K562 (cell line): ENCODE measurements around the gene CCNY. TPM values are rescaled to one million over a fixed set of nuclear protein-coding genes. Genes with fewer than 3 reads are reported as not detected.
A peak's percentile ranks its signal among the peaks of the same experiment; 100 is the strongest.

Experiments
- ATAC-seq: fragments of 200-7000 bp; cut with Tn5 transposase; 3 replicates; pipeline ENCODE4 v1.9.1; 2020; ENCODE audit warnings: moderate library complexity
- BruUV-seq: library from RNA; stranded (reverse); fragments of 400-500 nt; replicated peaks from 2 replicates; lab custom pipeline; 2021; lab: Mats Ljungman, UMichigan
- CTCF ChIA-PET: fragments of 300-600 bp; formaldehyde crosslinking; extraction: SDS; loops from one replicate; lab custom pipeline; 2021; ENCODE audit warnings: low intra/inter-chr PET ratio; lab: Yijun Ruan, JAX
- POLR2A ChIA-PET: fragments of 300-600, 350-650 bp; sonication (Branson Sonifier 250); formaldehyde crosslinking; extraction: SDS; loops from one replicate; lab custom pipeline; 2021; ENCODE audit warnings: antibody characterized with exemption, inconsistent platforms; lab: Yijun Ruan, JAX
- DNase-seq, 4 experiments: peaks; one replicate each; pipeline versions ENCODE4 v3.0.0 to v3.0.0-alpha.2; 2011 to 2018; ENCODE audit warnings: low spot score in 3 of 4, mixed read lengths in 3 of 4; ENCODE audit errors: extremely low read depth in 1 of 4
- FAIRE-seq: peaks from 2 replicates; lab custom pipeline; 2011; peaks lifted over from hg19 to GRCh38; lab: Jason Lieb, UNC
- H2AFZ ChIP-seq: 2 replicates; pipeline ENCODE4 v1.6.0; 2011; ENCODE audit warnings: low read depth, low read length, control low read depth, inconsistent platforms
- H3K27ac ChIP-seq: fragments of 200-600 bp; 3 replicates; pipeline ENCODE4 v1.8.0; 2011; ENCODE audit warnings: low read depth, mild to moderate bottlenecking, control low read depth, inconsistent platforms, low read length, moderate library complexity, mixed read lengths; ENCODE audit errors: extremely low read depth
- H3K27me3 ChIP-seq, 2 experiments: fragments of 300-600 bp in 1 of 2; 2 replicates in 1 of 2; 3 replicates in 1 of 2; pipeline versions ENCODE4 v1.6.0 to v1.8.0; 2011; ENCODE audit warnings: inconsistent platforms in 2 of 2, low read length in 2 of 2, mild to moderate bottlenecking in 1 of 2, mixed read lengths in 1 of 2, moderate library complexity in 1 of 2; ENCODE audit not compliant: control insufficient read depth in 2 of 2, insufficient read depth in 2 of 2
- H3K36me3 ChIP-seq: fragments of 300-600 bp; 3 replicates; pipeline ENCODE4 v1.8.0; 2011; ENCODE audit warnings: mild to moderate bottlenecking, low read length, inconsistent platforms; ENCODE audit not compliant: control insufficient read depth, insufficient read depth
- H3K4me1 ChIP-seq, 2 experiments: fragments of 200-600 bp in 1 of 2; replicated peaks in 1 of 2; 2 replicates in 1 of 2; 3 replicates in 1 of 2; pipeline versions ENCODE4 v1.5.1 to v1.8.0; 2011; ENCODE audit warnings: inconsistent platforms in 2 of 2, low read length in 2 of 2, mild to moderate bottlenecking in 1 of 2, mixed read lengths in 1 of 2, moderate library complexity in 1 of 2; ENCODE audit not compliant: control insufficient read depth in 2 of 2, insufficient read depth in 2 of 2
- H3K4me2 ChIP-seq: 2 replicates; pipeline ENCODE4 v1.6.1; 2011; ENCODE audit warnings: low read length, control low read depth, inconsistent platforms, mixed read lengths; ENCODE audit not compliant: insufficient read depth
- H3K4me3 ChIP-seq: fragments of 200-600 bp; sonication (generic), shearing (Covaris generic); 2 replicates; pipeline ENCODE4 v1.5.1; 2016; ENCODE audit warnings: control low read depth, inconsistent platforms
- H3K79me2 ChIP-seq: fragments of 200-600 bp; 3 replicates; pipeline ENCODE4 v1.8.0; 2011; ENCODE audit warnings: low read length, inconsistent platforms; ENCODE audit not compliant: control insufficient read depth, insufficient read depth
- H3K9ac ChIP-seq, 2 experiments: 2 replicates each; pipeline versions ENCODE4 v1.6.0 to v1.6.1; 2011; ENCODE audit warnings: low read depth in 2 of 2, low read length in 2 of 2, control low read depth in 1 of 2, inconsistent platforms in 1 of 2, mild to moderate bottlenecking in 1 of 2, mixed read lengths in 1 of 2; ENCODE audit not compliant: insufficient read depth in 1 of 2
- H3K9me1 ChIP-seq: one replicate; pipeline ENCODE4 v1.6.0; 2011; ENCODE audit warnings: inconsistent platforms, mild to moderate bottlenecking, low read length, moderate library complexity; ENCODE audit not compliant: control insufficient read depth, insufficient read depth
- H3K9me3 ChIP-seq: replicated peaks from 2 replicates; pipeline ENCODE4 v1.5.1; 2011; ENCODE audit warnings: low read depth, low read length, inconsistent platforms; ENCODE audit not compliant: control insufficient read depth, insufficient read depth
- H4K20me1 ChIP-seq: replicated peaks from 2 replicates; pipeline ENCODE4 v1.6.1; 2011; ENCODE audit warnings: low read length, inconsistent platforms, mixed read lengths; ENCODE audit not compliant: control insufficient read depth, insufficient read depth
- CHCHD3 ChIP-seq: fragments of 250-450 bp; sonication (Bioruptor Pico); IDR thresholded peaks from 2 replicates; pipeline ENCODE4 v2.1.2; 2022; ENCODE audit warnings: mild to moderate bottlenecking
- HMBOX1 ChIP-seq: sonication (generic); IDR thresholded peaks from 2 replicates; pipeline ENCODE4 v1.6.1; 2016
- NFIC ChIP-seq: fragments of 450-650 bp; IDR thresholded peaks from 2 replicates; pipeline ENCODE4 v1.6.1; 2017; ENCODE audit warnings: mild to moderate bottlenecking, inconsistent platforms
- RREB1 ChIP-seq: fragments of 250-450 bp; sonication (Bioruptor Pico); IDR thresholded peaks from 2 replicates; pipeline ENCODE4 v1.4.0; 2020
- SIN3B ChIP-seq: fragments of 450-650 bp; IDR thresholded peaks from 2 replicates; pipeline ENCODE4 v1.6.1; 2017; ENCODE audit warnings: low read depth, mild to moderate bottlenecking, moderate library complexity
- SMARCA4 ChIP-seq: fragments of 450-650 bp; IDR thresholded peaks from 2 replicates; pipeline ENCODE4 v1.6.1; 2016
- TAF7 ChIP-seq: fragments of 450-650 bp; IDR thresholded peaks from 2 replicates; pipeline ENCODE4 v1.6.1; 2016; ENCODE audit warnings: missing genetic modification characterization, missing compliant biosample characterization
- UBTF ChIP-seq, 2 experiments: IDR thresholded peaks; 2 replicates each; pipeline ENCODE4 v1.6.1; 2012; ENCODE audit warnings: improper control_type of control experiment in 2 of 2, low read depth in 2 of 2, low read length in 2 of 2, borderline replicate concordance in 1 of 2
- WGBS: fragments of 100-300 bp; shearing (Covaris generic); methylation state at CpG from one replicate; pipeline ENCODE4 v1.1.6; 2016; ENCODE audit warnings: low coverage, mixed read lengths; ENCODE audit not compliant: insufficient coverage; ENCODE audit errors: missing lambda C conversion rate; 5-methylcytosine and 5-hydroxymethylcytosine counted together
- in situ Hi-C: fragments of 300-500 bp; cut with MboI; formaldehyde crosslinking; loops from 4 replicates; pipeline ENCODE4 v1.15.0; 2018; ENCODE audit warnings: inconsistent platforms, mixed read lengths
- intact Hi-C: fragments of 100-400 bp; cut with micrococcal nuclease; formaldehyde crosslinking; loops from 2 replicates; pipeline ENCODE4 v1.14.2; 2022
- polyA plus RNA-seq, 8 experiments: library from polyadenylated mRNA; depleted of rRNA in 4 of 8; stranded (reverse) in 5 of 8; unstranded in 3 of 8; fragments of >200 nt; fragmentation: Nextera tagmentation in 2 of 8; fragmentation: Illumina TruSeq in 1 of 8; extraction: Ambion mirVana in 2 of 8; extraction: Trizol in 1 of 8; gene quantifications; 2 replicates each; pipeline versions ENCODE4 v1.2.1 to v1.2.3, GENCODE V29; 2011 to 2014; ENCODE audit warnings: inconsistent platforms in 1 of 8, missing spikeins in 1 of 8
- total RNA-seq, 7 experiments: library from RNA; depleted of rRNA in 6 of 7; stranded (reverse); fragments of >200 nt in 6 of 7; fragmentation: Illumina TruSeq in 2 of 7; extraction: Trizol in 2 of 7; gene quantifications; 2 replicates each; pipeline versions ENCODE4 v1.2.1 to v1.2.3, GENCODE V29; 2011 to 2021; ENCODE audit warnings: low replicate concordance in 1 of 7
- TF ChIP-seq, protein P1 (sequence below): fragments of 450-650 bp; IDR thresholded peaks from 2 replicates; pipeline ENCODE4 v1.6.1; 2016

CCNY gene
- total and polyA plus RNA-seq, 9 of the 15 experiments (the other 6 are each of a cell fraction or from before 2014, with no cell fraction given), result 8.4 to 109 (median 38.6) TPM

DNA sequence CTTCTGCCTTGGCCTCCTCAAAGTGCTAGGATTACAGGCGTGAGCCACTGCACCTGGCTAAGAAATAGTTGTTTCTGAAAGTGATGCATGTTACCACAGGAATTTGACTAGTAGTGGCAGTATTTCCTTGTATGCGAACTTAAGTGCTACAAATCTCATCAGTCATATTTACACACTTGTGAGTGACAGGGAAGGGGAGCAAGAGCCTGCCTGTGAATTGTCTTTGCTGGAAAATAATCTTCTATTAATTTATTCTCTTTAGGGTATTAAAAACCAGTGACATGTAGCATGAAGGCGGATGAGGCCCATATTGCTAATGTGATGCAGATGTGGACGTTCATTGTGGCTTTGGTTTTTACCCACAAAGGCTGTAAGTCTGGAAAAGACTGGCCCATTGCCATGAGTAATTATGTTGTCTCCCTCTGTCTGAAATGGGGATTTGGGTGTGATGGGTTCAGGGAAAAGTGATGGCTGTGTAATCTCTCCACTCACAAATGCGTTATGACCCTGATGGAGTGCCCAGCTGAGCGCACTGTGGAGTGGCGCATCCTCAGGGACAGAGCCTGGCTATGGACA, 97.6 kb downstream of the CCNY start:
- no peaks in the 10 kb centered on the region for H3K9me1 ChIP-seq
- no peak overlapping the region for H3K4me2 ChIP-seq
- intact Hi-C loops (no loop called here), in situ Hi-C loops (no loop called here)
- CTCF ChIA-PET, result no interaction called here
- H3K4me3 ChIP-seq, result no peak overlapping the region
- H3K9ac ChIP-seq, result no peak overlapping the region
- peaks cover 0 to 6% of the 10 kb centered on the region in 2 experiments; a peak in 2 of 5 replicates for H3K4me1 ChIP-seq
- ATAC-seq, result no peak; the same call in 2 of the 3 replicates
- H4K20me1 ChIP-seq, result no peaks in the 10 kb centered on the region
- no peak for FAIRE-seq
- H3K36me3 ChIP-seq, result no peaks in the 10 kb centered on the region; the same call in 2 of the 3 replicates
- TF ChIP-seq UBTF (IDR thresholded peaks at IDR 0.05; ENCODE audit: borderline replicate concordance in 1 of 2, low read depth in 2 of 2, low read length in 2 of 2) (no peak), RREB1 (CRISPR knock-in tag) (no peak), HMBOX1 (no peak), NFIC (0 out of 2 replicates have a peak, but pooled peaks have one; percentile 18), SIN3B (no peak), TAF7 (tag) (no peak), CHCHD3 (no peak), SMARCA4 (no peak)
- TF ChIP-seq, protein P1, sequence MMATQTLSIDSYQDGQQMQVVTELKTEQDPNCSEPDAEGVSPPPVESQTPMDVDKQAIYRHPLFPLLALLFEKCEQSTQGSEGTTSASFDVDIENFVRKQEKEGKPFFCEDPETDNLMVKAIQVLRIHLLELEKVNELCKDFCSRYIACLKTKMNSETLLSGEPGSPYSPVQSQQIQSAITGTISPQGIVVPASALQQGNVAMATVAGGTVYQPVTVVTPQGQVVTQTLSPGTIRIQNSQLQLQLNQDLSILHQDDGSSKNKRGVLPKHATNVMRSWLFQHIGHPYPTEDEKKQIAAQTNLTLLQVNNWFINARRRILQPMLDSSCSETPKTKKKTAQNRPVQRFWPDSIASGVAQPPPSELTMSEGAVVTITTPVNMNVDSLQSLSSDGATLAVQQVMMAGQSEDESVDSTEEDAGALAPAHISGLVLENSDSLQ, result peak; percentile 58
- BruUV-seq, result no TSS peak
- POLR2A ChIA-PET, result interaction anchor here (0.6 kb wide), 1 partner anchor 317 kb away, joined by 3 read pairs; no protein-coding TSS in a partner anchor
- 69% methylated on average over 7 of the region's 7 CpGs for WGBS
- H3K79me2 ChIP-seq, result peaks cover 88% of the 10 kb centered on the region
- peaks cover 8% of the 10 kb centered on the region; the same call in 1 of the 2 replicates for H3K9me3 ChIP-seq
- H3K27ac ChIP-seq, result no peak overlapping the region
- DNase-seq, result no peak
- H2AFZ ChIP-seq, result no peak overlapping the region
- no peaks in the 10 kb centered on the region for H3K27me3 ChIP-seq
